B cell (primary cell): ENCODE results near the gene SIDT2. TPM values are rescaled to one million over a fixed set of nuclear protein-coding genes. Genes with fewer than 3 reads are reported as not detected.
A peak's percentile ranks its signal among the peaks of the same experiment; 100 is the strongest.

Experiments used
- ATAC-seq: fragments of 200-7000 bp; cut with Tn5 transposase; one replicate; pipeline ENCODE4 v1.10.0; 2021; ENCODE audit warnings: low read depth, mild to moderate bottlenecking, moderate number of reproducible peaks, moderate library complexity
- CTCF ChIA-PET: fragments of 350-600 bp; sonication (Branson Sonifier 250); formaldehyde crosslinking; loops from one replicate; lab custom pipeline; 2021; ENCODE audit warnings: antibody characterized with exemption, inconsistent platforms; lab: Charles Lee
- POLR2A ChIA-PET: fragments of 350-600 bp; sonication (Branson Sonifier 250); formaldehyde crosslinking; loops from one replicate; lab custom pipeline; 2021; ENCODE audit warnings: antibody characterized with exemption; lab: Charles Lee
- DNase-seq: peaks from one replicate; pipeline ENCODE4 v3.0.0; 2013
- H2AFZ ChIP-seq: 2 replicates; pipeline ENCODE4 v1.6.1; 2012; ENCODE audit warnings: mild to moderate bottlenecking, low read depth, low read length; ENCODE audit not compliant: insufficient read depth, poor library complexity, severe bottlenecking
- H3K27ac ChIP-seq, 2 donors: 1 replicate in 1 of 2; 2 replicates in 1 of 2; pipeline ENCODE4 v1.5.1; 2012 to 2013; ENCODE audit warnings: low read length in 2 of 2, mild to moderate bottlenecking in 2 of 2, moderate library complexity in 1 of 2
- H3K27me3 ChIP-seq, 4 experiments: fragments of 200-600 bp in 1 of 4; sonication (generic) in 1 of 4; replicated peaks in 1 of 4; 1 replicate in 2 of 4; 2 replicates in 2 of 4; pipeline versions ENCODE4 v1.6.1 to v1.7.0; 2013 to 2016; ENCODE audit warnings: low read length in 3 of 4, mild to moderate bottlenecking in 2 of 4, mixed read lengths in 1 of 4, moderate library complexity in 1 of 4; ENCODE audit not compliant: insufficient read depth in 4 of 4, control insufficient read depth in 3 of 4; ENCODE audit errors: control extremely low read depth in 1 of 4
- H3K36me3 ChIP-seq, 2 experiments: replicated peaks in 1 of 2; 1 replicate in 1 of 2; 2 replicates in 1 of 2; pipeline versions ENCODE4 v1.6.1 to v1.7.1; 2013; ENCODE audit warnings: low read length in 1 of 2; ENCODE audit not compliant: insufficient read depth in 2 of 2, control insufficient read depth in 1 of 2; ENCODE audit errors: control extremely low read depth in 1 of 2, extremely low read depth in 1 of 2
- H3K4me1 ChIP-seq, 2 donors: fragments of 200-600 bp in 1 of 2; sonication (generic) in 1 of 2; 1 replicate in 1 of 2; 2 replicates in 1 of 2; pipeline versions ENCODE4 v1.5.1 to v1.6.1; 2013 to 2017; ENCODE audit warnings: low read length in 2 of 2; ENCODE audit not compliant: control insufficient read depth in 2 of 2, insufficient read depth in 2 of 2
- H3K4me2 ChIP-seq: replicated peaks from 2 replicates; pipeline ENCODE3; 2012; ENCODE audit warnings: mild to moderate bottlenecking, low read depth, low read length; ENCODE audit not compliant: poor library complexity, severe bottlenecking
- H3K4me3 ChIP-seq, 5 experiments: fragments of 200-600 bp in 1 of 5; sonication (generic) in 1 of 5; 1 replicate in 3 of 5; 2 replicates in 2 of 5; pipeline versions ENCODE4 v1.5.1 to v1.7.0; 2011 to 2016; ENCODE audit warnings: low read length in 4 of 5, mild to moderate bottlenecking in 4 of 5, low read depth in 2 of 5, control low read depth in 1 of 5, moderate library complexity in 1 of 5; ENCODE audit not compliant: insufficient read depth in 1 of 5; ENCODE audit errors: control extremely low read depth in 1 of 5, extremely low read depth in 1 of 5
- H3K79me2 ChIP-seq: fragments of 200-600 bp; sonication (generic); one replicate; pipeline ENCODE4 v1.6.0; 2016; ENCODE audit warnings: low read length; ENCODE audit not compliant: control insufficient read depth, insufficient read depth
- H3K9ac ChIP-seq: fragments of 200-600 bp; sonication (generic); 2 replicates; pipeline ENCODE4 v1.6.1; 2017; ENCODE audit warnings: mild to moderate bottlenecking, low read length, moderate library complexity
- H3K9me3 ChIP-seq, 3 donors: one replicate each; pipeline versions ENCODE4 v1.6.1 to v1.7.1; 2013; ENCODE audit warnings: low read length in 2 of 3; ENCODE audit not compliant: control insufficient read depth in 2 of 3, insufficient read depth in 1 of 3; ENCODE audit errors: control extremely low read depth in 1 of 3
- H4K20me1 ChIP-seq: 2 replicates; pipeline ENCODE4 v1.6.0; 2012; ENCODE audit warnings: mild to moderate bottlenecking, low read length; ENCODE audit not compliant: insufficient read depth, control insufficient read depth, poor library complexity, severe bottlenecking
- H3K27ac Mint-ChIP-seq: one replicate; pipeline ENCODE4 v1.8.0; 2021; ENCODE audit warnings: mixed read lengths
- H3K27me3 Mint-ChIP-seq: one replicate; pipeline ENCODE4 v1.8.0; 2021; ENCODE audit warnings: mixed read lengths
- H3K4me1 Mint-ChIP-seq: one replicate; pipeline ENCODE4 v1.8.0; 2021; ENCODE audit warnings: mixed read lengths
- H3K4me3 Mint-ChIP-seq: one replicate; pipeline ENCODE4 v1.8.0; 2021; ENCODE audit warnings: mixed read lengths
- H3K9me3 Mint-ChIP-seq: one replicate; pipeline ENCODE4 v1.8.0; 2022; ENCODE audit warnings: mixed read lengths; ENCODE audit not compliant: insufficient read depth
- CTCF ChIP-seq: fragments of 200-600 bp; IDR thresholded peaks from one replicate; pipeline ENCODE4 v1.8.0; 2022; ENCODE audit warnings: antibody characterized with exemption, mild to moderate bottlenecking
- EZH2 ChIP-seq: IDR thresholded peaks from 2 replicates; pipeline ENCODE4 v1.6.1; 2012; ENCODE audit warnings: borderline replicate concordance, low read depth, mild to moderate bottlenecking, moderate library complexity, low read length; ENCODE audit not compliant: insufficient read depth, poor library complexity, severe bottlenecking
- WGBS: methylation state at CpG from one replicate; pipeline ENCODE4 v1.1.5; 2013; ENCODE audit warnings: missing lambda C conversion rate; ENCODE audit not compliant: insufficient coverage; 5-methylcytosine and 5-hydroxymethylcytosine counted together
- intact Hi-C: fragments of 100-400 bp; cut with micrococcal nuclease; formaldehyde crosslinking; loops from one replicate; pipeline ENCODE4 v1.10.0; 2022
- polyA plus RNA-seq: library from polyadenylated mRNA; depleted of rRNA; stranded (reverse); fragments of >200 nt; gene quantifications from 2 replicates; pipeline ENCODE4 v1.2.3, GENCODE V29; 2012
- total RNA-seq, 2 donors: library from RNA; stranded (reverse); fragments of 120-200 nt in 1 of 2; gene quantifications; 1 replicate in 1 of 2; 2 replicates in 1 of 2; pipeline versions ENCODE4 v1.2.3 to v1.2.4, GENCODE V29; 2013 to 2022

The SIDT2 gene
- total and polyA plus RNA-seq, 2 donors (not counting 1 experiment from before 2014, with no cell fraction given) = 78.9 to 241 TPM

- H3K4me2 ChIP-seq = peak overlapping the region; percentile 96
- intact Hi-C loops = loop anchor here (1.0 to 5.0 kb wide), 6 partner anchors 52 to 584 kb away; partner anchors contain the start of genes PAFAH1B2, SIK3 and ZPR1
- TF ChIP-seq CTCF = no peak
- TF ChIP-seq EZH2 = no peak
- H4K20me1 ChIP-seq = no peaks in the 10 kb centered on the region
- no peaks in the 10 kb centered on the region for H3K27me3 Mint-ChIP-seq
- H3K4me1 ChIP-seq = peaks cover 34 to 38% of the 10 kb centered on the region in 2 donors
- peak overlapping the region; percentile 74 for H3K9ac ChIP-seq
- DNase-seq (peak; percentile 44), ATAC-seq (peak; percentile 1)
- peaks cover 0 to 3% (median 0%) of the 10 kb centered on the region in 3 donors for H3K9me3 ChIP-seq
- peaks cover 3 to 29% of the 10 kb centered on the region in 2 experiments for H3K36me3 ChIP-seq
- no peaks in the 10 kb centered on the region for H3K9me3 Mint-ChIP-seq
- CTCF ChIA-PET = interaction anchor here (4.2 to 19.9 kb wide), 2 partner anchors 54 to 89 kb away, joined by 14 to 309 read pairs; partner anchors contain the start of genes PAFAH1B2 and SIDT2
- H3K27ac Mint-ChIP-seq = peak overlapping the region; percentile 84
- POLR2A ChIA-PET = interaction anchor here (1.6 to 1.8 kb wide), 2 partner anchors 54 to 89 kb away, joined by 5 read pairs; partner anchors contain the start of genes PAFAH1B2 and SIDT2
- peak overlapping the region; percentile 86 for H3K4me3 Mint-ChIP-seq
- H3K4me3 ChIP-seq = peak overlapping the region; percentile 26 to 99 (median 91)
- H3K4me1 Mint-ChIP-seq = peaks cover 48% of the 10 kb centered on the region
- H3K79me2 ChIP-seq = peaks cover 48% of the 10 kb centered on the region
- 1% methylated on average over 22 of the region's 27 CpGs for WGBS
- peak overlapping the region; percentile 85 for H2AFZ ChIP-seq
- no peaks in the 10 kb centered on the region for H3K27me3 ChIP-seq
- H3K27ac ChIP-seq = peak overlapping the region; percentile 41 to 57
Measured at GRCh38 chr11:117232911-117233409, 54.4 kb downstream of the SIDT2 start.

GRCh38 chr11:117238221-117238620 lies 59.7 kb downstream of the SIDT2 start:
- CTCF ChIA-PET = interaction anchor here (3.0 kb wide), 1 partner anchor 12 kb away, joined by 13 read pairs; no protein-coding TSS in a partner anchor

More at GRCh38 chr11:117238221-117238620, 59.7 kb downstream of the SIDT2 start:
- TF ChIP-seq CTCF (no peak), EZH2 (no peak)
- H3K9me3 ChIP-seq = no peaks in the 10 kb centered on the region
- WGBS = 95% methylated on average over 2 of the region's 5 CpGs
- POLR2A ChIA-PET = no interaction called here
- H4K20me1 ChIP-seq = no peaks in the 10 kb centered on the region
- DNase-seq (no peak), ATAC-seq (no peak)
- H3K4me2 ChIP-seq = no peak overlapping the region
- no peak overlapping the region for H3K9ac ChIP-seq
- Mint-ChIP-seq H3K9me3 (no peaks in the 10 kb centered on the region), H3K27ac (no peak overlapping the region), H3K4me3 (no peak overlapping the region), H3K27me3 (no peaks in the 10 kb centered on the region), H3K4me1 (peaks cover 12% of the 10 kb centered on the region)
- H3K27me3 ChIP-seq = no peaks in the 10 kb centered on the region
- H3K79me2 ChIP-seq = peaks cover under 1% of the 10 kb centered on the region
- intact Hi-C loops = no loop called here
- H3K36me3 ChIP-seq = peaks cover 3 to 24% of the 10 kb centered on the region in 2 experiments
- no peak overlapping the region for H3K4me3 ChIP-seq
- no peak overlapping the region for H3K27ac ChIP-seq
- no peak overlapping the region for H2AFZ ChIP-seq
- H3K4me1 ChIP-seq = peaks cover 3 to 5% of the 10 kb centered on the region in 2 donors
